ENCODE measurements around the gene NFIA. TPM values are rescaled to one million over a fixed set of nuclear protein-coding genes. Genes with fewer than 3 reads are reported as not detected.

Gene NFIA
- total and polyA plus RNA-seq, 12 donors = 11.2 to 117 (median 92.5) TPM

DNA sequence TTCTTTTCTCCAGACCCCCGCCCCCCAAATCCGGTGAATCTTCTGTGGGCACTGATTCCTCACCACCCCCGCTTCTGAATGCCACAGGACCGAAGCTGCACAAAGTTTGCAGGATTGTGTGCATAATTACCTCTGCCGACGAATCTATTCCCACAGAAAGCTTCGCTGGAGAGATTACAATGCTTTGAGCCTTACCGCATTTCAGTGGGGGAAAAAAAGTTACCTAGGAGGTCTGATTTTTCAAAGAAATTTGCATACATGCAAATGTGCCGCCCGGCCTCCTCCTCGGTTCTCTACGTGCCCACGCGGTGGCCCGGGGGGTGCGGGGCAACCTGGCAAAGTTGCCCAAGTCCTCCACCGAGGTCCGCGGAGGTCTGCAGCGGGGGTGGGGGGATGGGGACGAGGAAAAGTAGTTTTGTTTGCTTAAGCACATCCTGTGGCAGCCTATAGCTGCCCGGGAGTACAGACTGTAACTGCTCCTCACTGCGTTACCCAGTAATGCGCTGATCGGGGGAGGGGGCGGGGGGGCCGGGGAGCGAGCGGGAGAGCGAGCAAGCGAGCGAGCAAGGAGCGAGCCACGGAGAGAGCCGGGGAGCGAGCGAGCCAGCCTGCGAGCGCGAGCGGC is 563 bp upstream of the NFIA start:
- intact Hi-C loops (cut with DNase I) = loop anchor here in 8 of 10 donors (2.0 to 10.0 kb wide), 15 partner anchors 19 to 373 kb away; no protein-coding TSS in a partner anchor
- ATAC-seq (peak in 6 of 8 donors; percentile 0 to 27 (median 2)), DNase-seq (peak; percentile 46 to 54)

DNA sequence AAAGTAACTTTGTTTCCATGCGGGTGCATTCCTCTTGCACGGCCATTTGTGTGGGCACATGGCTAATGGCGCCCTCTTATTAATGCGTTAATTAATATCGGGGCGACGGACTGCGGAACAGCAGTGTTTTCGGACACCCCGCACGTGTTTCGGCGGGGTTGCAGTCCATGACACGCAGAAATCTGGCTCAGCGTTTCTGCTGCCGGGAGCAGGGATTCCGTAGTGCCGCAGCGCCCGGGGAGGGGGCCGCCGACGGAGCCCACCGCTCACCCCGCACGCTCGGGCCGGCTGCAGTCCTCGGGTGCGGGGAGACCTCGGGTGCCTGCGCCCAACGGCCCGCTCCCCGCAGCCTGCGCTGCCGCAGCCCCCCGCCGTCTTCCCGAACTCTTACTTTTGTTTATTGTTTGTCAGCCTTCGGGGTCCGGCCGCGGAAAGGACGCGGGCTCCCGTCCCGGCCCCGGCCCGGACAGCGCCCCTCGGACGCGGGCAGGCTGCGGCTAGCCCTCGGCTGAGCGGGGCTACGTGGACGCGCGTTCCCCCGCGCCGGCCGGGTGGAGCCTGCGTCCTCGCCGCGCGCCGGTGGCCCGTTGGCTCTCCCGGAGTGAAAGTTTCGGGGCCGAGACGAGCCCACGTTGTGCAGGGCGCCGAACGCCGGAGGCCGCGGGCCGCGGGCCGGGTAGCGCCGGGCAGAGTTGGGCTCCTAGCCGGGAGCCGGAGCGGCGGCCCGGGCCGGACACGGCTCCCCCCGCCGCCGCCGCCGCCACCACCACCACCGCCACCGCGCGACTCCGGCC is 849 bp downstream of the NFIA start:
- ATAC-seq = peak in 5 of 8 donors; percentile 28 to 53 (median 47)
- intact Hi-C loops (cut with DNase I) = loop anchor here in 8 of 10 donors (5.0 to 10.0 kb wide), 10 partner anchors 34 to 372 kb away; no protein-coding TSS in a partner anchor
- H3K4me1 ChIP-seq = peaks cover 13 to 73% (median 60%) of the 10 kb centered on the region in 9 donors
- H3K27ac ChIP-seq = peak overlapping the region; percentile 92 to 99 (median 98)
- peaks cover 0 to 4% (median 2%) of the 10 kb centered on the region in 9 donors for H3K36me3 ChIP-seq
- 0% methylated on average over 97 to 101 of the region's 105 CpGs for WGBS, 2 donors
- H3K9me3 ChIP-seq = no peaks in the 10 kb centered on the region
- TF ChIP-seq, protein P1, sequence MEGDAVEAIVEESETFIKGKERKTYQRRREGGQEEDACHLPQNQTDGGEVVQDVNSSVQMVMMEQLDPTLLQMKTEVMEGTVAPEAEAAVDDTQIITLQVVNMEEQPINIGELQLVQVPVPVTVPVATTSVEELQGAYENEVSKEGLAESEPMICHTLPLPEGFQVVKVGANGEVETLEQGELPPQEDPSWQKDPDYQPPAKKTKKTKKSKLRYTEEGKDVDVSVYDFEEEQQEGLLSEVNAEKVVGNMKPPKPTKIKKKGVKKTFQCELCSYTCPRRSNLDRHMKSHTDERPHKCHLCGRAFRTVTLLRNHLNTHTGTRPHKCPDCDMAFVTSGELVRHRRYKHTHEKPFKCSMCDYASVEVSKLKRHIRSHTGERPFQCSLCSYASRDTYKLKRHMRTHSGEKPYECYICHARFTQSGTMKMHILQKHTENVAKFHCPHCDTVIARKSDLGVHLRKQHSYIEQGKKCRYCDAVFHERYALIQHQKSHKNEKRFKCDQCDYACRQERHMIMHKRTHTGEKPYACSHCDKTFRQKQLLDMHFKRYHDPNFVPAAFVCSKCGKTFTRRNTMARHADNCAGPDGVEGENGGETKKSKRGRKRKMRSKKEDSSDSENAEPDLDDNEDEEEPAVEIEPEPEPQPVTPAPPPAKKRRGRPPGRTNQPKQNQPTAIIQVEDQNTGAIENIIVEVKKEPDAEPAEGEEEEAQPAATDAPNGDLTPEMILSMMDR (IDR thresholded peaks at IDR 0.05) = no peak
- DNase-seq = peak; percentile 33 to 42
- H3K4me3 ChIP-seq = peak overlapping the region; percentile 77 to 98 (median 86)
- H3K27me3 ChIP-seq = no peaks in the 10 kb centered on the region

More for the DNA sequence above, 563 bp upstream of the NFIA start:
- Histone ChIP-seq H3K27me3 (no peaks in the 10 kb centered on the region), H3K4me1 (peaks cover 13 to 65% (median 49%) of the 10 kb centered on the region in 9 donors), H3K4me3 (peak overlapping the region; percentile 51 to 98 (median 86)), H3K36me3 (no peaks in the 10 kb centered on the region), H3K9me3 (no peaks in the 10 kb centered on the region), H3K27ac (peak overlapping the region; percentile 92 to 99 (median 98))
- TF ChIP-seq, protein P1 (IDR thresholded peaks at IDR 0.05) = no peak
- WGBS, 2 donors = 0 to 1% methylated on average over 40 to 41 of the region's 41 CpGs

DNA sequence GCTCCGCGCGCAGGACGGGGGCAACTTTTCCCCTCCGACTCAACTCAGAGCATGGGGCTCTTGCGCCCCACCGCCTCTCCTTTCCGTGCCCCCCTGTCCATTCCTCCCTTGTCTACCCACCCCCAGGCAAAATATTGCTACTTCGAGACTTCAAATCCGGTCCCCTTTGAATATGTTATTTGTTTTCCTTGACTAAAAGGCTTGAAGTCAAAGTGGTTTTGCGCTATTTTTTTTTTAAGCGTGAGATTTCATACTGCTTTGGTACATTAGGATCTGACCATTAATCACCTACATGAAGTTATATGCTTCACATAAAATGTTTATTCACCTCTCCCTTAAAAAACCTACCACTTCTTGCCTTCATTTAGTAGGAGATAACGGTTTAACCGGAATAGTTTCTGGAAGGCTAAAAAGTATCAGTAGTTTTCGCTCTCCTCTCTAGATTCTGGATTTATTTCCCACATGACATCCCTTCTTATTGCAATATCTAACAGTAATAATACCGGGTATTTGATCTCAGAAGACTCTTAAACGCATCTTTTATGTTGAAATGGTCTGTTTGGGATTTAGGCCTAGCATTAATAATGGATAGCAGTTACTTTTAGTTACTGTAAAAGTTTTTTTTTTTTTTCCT is 1.6 kb downstream of the NFIA start:
- Histone ChIP-seq H3K4me3 (peak overlapping the region; percentile 77 to 98 (median 86)), H3K9me3 (no peaks in the 10 kb centered on the region), H3K27ac (peak overlapping the region; percentile 92 to 99 (median 98)), H3K36me3 (peaks cover 0 to 11% (median 9%) of the 10 kb centered on the region in 9 donors), H3K27me3 (no peaks in the 10 kb centered on the region), H3K4me1 (peaks cover 7 to 73% (median 57%) of the 10 kb centered on the region in 9 donors)
- TF ChIP-seq, protein P1 (IDR thresholded peaks at IDR 0.05) = no peak
- intact Hi-C loops (cut with DNase I) = loop anchor here in 8 of 10 donors (5.0 to 10.0 kb wide), 10 partner anchors 33 to 371 kb away; no protein-coding TSS in a partner anchor
- DNase-seq = no peak
- 2 to 3% methylated on average over 14 to 17 of the region's 17 CpGs for WGBS, 2 donors
- no peak for ATAC-seq
